ENCODE results near the gene CES1.
"Not testable (repeated sequence)": the region's sequence is repeated elsewhere in the genome, so short reads cannot be mapped to it uniquely, and the experiment has no call there.

Gene CES1

DNA sequence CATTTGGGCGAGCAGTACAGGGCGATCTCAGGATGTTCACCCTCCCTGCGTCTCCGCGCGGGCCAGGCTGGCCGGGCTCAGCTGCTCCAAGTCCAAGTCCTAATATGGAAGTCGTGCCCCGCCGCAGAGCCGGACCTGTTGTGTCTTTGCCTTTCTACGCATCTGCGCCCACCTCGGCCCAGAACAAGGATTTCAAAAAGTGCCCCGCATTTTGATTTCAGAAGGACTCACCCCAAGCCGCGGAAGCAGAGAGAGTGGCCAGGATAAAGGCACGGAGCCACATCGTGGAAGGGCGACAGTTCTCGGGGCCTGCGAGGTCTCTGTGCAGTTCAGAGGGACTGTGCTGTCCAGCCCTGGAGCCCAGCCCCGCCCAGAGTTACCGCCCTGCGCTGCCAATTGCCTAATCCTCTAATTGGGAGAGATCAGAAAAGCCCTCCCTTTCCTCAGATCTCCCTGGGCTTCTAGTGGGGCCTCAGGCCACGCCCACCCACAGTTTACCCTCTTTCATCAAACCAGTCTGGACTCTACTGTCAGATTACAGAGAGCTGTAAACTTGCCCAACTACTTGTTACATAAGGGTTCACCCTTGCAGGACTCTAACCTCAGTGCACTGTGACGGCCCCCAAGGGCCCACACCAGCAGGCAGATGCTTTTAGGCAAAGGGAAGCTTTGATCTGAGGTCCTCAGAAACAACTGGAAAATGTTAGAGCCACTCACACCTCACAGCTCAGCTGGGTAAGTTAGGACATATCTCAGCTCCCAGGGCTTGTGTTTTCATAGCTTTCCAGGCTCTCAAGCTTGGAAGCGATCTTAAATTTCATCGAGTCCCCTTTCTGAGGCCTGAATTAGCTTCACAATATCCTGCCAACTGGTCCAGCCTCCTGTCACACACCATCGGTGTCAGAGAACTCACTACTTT lies at the start of gene CES1:
Gene CES1, minus strand, starts transcription at position 324 of the 919 bp plus-strand sequence. Its CDS starts 41 bp downstream, at position 283.
- DNase-seq: no peak

GRCh38 chr16:55876854-55877253 lies 44.0 kb upstream of the CES1 start:
- DNase-seq: no peak

DNA sequence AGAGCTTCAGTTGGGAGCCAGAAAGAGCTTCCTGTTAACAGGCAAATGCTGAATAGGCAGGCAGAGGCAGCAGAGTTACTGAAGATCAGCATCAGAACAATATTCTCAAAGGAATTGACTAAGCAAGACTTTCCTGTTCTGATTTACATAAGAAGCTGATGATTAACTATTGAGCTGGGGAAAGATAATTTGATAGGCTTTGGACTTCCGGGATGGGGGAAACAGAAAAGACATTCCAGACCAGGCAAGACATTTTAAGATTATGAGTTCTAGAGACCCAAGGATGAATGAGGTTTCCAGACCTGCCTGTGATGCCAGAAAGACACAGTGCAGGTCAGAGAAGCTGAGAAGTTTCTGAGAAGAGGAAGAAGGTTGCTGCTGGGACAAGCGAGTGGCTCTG lies 42.4 kb upstream of the CES1 start, which contains the start of gene CES5A:
Gene CES5A, minus strand, starts transcription at position 101 of the 400 bp plus-strand sequence. CDS start 152 bp downstream, outside the sequence.
- no peak for DNase-seq

DNA sequence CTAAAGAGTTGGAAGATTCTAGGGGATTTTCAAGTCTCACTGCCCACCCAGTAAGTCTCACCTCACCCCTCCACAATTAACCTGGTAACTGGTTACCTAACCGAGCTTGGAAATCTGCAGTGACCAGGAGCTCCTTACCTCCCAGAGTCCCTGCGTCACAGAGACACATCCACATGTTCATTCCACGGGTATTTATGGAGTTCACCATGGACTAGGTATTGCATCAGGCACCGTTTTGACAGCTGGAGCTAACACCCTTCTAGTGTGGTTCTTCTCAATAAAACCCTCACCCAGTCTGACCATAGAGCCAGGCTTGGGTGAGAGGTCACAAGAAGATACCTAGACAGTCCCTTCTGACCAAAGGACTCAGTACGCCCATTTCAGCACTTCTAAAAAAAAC lies 40.2 kb upstream of the CES1 start:
- DNase-seq: no peak

- DNase-seq: no peak
Observed at GRCh38 chr16:55872130-55872529, 39.2 kb upstream of the CES1 start.

GRCh38 chr16:55871411-55872038 lies 38.6 kb upstream of the CES1 start:
- no peak for DNase-seq

DNA sequence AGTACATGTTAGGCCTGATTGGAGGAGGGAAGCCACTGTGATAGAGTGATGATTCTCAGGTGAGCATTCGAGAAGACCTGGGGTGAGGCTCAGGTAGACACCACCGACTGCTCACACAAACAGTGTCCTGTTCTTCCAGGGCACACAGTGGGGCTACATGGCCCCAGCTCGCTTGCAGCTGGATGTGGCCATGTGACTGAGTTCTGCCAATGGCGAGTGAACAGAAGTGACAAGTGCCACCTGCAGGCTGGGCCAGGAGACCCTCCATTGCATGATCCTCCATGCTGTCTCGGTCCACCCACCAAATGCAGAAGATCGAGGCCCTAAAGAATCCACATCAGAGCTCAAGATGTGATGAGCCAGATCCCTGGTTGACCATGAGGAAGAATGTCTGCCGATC lies 36.1 kb upstream of the CES1 start:
- no peak for DNase-seq

DNA sequence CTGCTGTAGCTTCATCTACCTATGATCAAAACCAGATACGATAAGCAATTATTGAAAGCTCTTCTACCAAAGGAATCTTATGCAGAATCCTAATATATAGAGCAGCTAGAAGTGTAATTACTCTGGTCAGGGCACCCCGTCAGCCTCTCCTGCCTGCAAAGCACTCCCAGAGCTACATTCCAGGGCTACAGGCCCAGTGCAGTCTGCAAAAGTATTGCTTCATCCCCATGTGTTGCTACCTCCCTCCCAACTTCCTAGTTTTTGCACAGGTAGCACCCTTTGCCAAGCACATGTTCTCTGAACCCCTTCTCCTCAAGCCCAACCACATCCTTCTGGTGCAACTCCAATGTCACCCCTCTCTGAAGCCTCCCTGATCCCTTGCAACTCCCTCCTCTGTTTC lies 35.2 kb upstream of the CES1 start:
- DNase-seq: no peak

DNA sequence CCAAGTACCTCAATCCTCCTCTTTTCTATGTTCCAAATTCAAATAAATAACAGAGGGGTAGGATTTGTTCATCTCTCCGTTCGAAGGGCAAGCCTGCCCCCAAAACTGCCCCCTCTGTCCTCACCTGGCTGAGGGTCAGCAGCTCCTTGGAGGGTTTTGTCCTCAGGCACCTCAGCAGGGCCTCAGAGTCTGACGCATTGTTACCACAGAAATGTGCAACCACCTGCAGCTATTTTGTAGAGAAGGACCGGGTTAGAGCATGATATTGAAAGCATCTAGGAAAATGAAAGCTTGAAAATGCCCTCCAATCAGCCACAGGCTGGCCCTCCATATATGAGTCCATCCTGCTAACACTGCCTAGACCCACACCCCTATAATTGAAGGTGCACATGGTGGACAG lies 28.4 kb upstream of the CES1 start:
- DNase-seq: no peak

- DNase-seq: not testable (repeated sequence)
Observed at GRCh38 chr16:55857650-55858049, 24.8 kb upstream of the CES1 start.

DNA sequence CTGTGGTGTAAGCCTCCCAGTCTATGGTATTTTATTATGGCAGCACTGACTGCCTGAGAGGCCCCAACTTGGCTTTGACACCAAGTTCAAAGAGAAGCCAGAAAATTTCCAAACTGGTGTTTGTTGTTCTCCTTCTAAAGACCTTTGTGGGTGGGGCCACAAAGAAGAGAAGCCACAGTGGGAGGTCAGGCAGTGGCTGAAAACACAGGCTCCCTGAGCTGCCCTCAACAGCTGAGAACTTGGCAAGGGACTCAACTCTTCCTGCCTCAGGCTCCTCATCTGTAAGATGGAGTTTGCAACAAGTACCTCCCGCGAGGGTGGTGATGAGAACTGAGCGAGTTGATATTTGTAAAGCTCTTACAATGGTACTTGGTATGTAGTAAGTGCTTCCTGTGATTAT lies 24.1 kb upstream of the CES1 start:
- no peak for DNase-seq

DNA sequence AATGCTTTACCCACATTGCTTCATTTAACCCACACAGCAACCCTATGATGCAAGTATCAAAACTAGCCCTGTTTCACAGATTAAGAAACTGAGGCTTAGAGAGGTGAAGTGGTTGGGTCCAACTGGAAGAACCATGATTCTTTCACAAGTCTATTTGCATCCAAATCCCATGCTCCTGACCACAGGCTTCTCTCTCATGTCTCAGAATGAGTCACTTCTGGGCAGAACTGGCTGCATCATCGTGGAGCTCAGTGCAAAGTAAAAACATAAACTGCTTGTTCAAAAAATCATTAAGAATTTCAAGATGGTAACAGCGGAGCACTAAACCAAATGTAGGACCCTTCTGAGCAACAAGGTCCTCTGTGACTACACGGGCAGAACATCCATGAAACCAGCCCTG lies 20.2 kb upstream of the CES1 start:
- no peak for DNase-seq

DNA sequence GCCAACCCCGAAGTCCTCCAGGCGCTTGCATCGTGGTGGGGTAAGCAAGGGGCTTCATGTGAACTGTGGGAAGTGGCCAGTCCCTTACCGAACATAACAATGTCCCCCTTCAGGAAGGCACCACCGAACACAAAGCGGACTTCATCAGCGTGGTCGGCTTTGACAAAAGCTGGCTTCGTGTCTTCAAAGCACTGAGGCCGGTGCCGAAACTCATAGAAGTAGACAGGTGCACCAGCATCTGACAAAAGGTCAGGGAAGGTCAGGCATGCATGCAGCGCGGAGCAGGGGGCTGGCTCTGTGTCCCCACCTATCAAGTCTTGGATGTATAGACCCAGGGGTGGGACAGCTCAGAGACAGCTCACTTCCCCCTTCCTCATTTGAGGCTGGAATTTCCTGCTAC lies 16.6 kb upstream of the CES1 start:
- no peak for DNase-seq

DNA sequence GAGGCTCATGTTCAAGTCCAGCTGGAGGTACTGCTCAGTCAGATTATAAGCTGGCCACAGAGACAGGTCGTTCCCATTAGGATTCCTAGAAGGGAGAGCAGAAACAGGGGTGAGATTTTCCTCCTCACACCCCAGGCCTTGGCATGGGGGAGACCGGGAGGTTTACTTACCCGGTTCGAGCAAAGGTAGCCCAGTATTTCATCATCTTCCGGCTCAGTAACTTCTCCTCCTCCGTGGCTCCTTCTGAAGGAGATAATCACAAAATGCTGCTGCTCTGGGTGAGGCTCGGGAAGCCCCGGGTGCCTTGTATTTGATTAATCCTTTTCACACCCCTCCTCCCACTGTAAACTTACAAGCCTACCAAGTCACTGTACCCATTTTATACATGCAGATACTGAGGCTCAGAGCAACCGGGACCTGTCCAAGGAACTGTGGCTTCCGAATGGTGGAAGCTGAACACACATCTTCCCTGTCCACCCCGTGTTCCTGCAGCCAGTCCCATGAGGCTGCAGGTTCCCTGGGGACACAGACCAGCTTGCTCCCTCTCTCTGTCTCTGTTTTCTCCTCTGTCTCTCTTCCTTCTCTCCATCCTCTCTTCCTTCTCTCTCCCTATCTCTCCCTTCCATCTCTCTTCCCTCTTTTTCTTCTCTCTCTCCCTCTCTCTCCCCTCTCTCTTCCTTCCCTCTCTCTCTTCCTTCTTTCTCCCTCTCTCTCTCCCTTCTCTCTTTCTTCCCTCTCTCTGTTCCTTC lies 13.9 kb upstream of the CES1 start:
- DNase-seq: no peak

DNA sequence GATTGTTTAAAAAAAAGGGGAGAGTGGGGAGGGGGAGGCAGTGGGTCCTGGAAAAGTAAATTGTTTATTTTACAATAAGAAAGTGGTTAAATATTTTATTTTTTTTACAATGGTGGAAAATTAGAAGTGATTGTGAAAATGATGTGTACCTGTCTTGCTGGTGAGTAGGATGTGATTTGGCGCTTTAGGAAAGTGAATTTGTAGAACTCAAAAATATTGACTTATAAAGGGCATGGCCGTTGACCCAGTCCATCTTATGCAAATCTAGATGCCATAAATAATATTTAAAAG lies 10.2 kb upstream of the CES1 start:
- DNase-seq: no peak

GRCh38 chr16:55842369-55843104 lies 9.6 kb upstream of the CES1 start:
- no peak for DNase-seq

DNA sequence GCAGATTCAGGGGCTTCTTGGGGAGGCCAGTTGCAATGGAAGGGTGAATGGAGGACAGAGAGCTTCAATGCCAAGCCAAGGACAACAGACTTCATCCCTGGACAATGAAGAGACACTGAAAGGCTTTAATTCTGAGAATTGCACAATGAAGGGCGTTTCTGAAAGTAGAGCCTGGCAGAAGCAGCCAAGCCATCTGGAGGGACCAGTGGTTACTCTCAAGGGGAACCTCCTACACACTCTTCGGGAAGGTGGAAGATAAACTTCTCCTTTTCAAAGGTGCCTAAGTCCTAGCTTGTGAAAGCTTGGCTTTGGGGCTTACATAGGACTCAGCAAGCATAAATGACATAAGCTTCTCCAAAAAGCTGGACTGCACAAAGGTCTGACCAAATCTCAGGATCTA lies 6.2 kb upstream of the CES1 start:
- DNase-seq: no peak

DNA sequence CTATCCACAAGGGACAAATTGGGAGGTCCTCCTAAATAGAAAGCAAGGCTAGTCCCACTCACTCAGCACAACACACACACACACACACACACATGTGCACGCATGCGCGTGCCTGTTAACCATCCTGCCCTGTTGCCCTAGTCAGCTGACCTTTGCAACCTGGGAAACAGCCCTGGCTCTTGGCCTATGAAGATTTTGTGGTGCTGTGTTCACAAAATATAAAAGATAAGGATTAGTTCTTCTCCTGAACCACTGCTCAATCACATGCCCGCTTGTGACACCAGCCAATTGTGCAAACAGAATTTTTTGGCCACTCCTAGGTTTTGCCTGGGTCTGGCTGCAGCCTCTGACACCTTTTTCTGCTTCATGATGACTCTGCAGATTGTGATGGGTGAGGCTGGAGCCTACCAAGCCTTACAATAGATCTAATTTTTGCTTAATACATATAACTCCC lies 3.3 kb upstream of the CES1 start:
- no peak for DNase-seq

DNA sequence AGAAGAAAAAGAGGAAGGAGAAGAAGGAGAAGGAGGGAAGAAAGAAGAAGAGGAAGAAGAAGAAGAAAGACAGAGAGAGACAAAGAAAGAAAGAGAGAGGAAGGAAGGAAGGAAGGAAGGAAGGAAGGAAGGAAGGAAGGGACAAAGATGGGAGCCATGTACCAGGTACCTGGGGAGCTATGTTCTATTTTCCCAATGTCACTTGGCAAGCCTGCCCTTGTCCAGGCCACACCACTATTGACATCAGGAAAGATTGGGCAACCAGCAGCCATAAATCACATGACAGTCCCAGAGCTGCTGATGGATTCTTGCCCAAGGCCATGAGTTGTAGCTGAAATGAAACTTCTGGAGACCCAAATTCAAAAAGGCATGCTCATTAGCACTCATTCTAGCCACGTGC lies 2.7 kb upstream of the CES1 start:
- DNase-seq: no peak

- not testable (repeated sequence) for DNase-seq
Observed at GRCh38 chr16:55835173-55835572, 2.3 kb upstream of the CES1 start.

DNA sequence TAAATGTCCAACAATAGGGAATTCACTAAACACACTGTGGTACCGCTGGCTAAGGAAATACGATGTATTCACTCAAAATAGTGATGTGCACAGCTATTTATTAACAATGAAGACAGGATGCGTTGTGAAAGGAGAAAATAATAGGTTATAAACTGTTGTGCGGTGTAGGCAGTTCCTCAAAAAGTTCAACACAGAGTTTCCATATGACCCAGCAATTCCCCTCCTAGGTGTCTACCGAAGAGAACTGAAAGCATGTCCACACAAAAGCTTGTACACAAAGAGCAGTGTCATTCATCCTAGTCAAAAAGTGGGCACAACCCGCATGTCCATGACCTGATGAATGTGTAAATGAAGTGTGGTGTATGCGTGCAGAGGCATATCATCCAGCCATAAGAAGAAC lies 1.2 kb upstream of the CES1 start:
- DNase-seq: no peak

GRCh38 chr16:55832425-55832772 lies 497 bp downstream of the CES1 start:
- DNase-seq: no peak

DNA sequence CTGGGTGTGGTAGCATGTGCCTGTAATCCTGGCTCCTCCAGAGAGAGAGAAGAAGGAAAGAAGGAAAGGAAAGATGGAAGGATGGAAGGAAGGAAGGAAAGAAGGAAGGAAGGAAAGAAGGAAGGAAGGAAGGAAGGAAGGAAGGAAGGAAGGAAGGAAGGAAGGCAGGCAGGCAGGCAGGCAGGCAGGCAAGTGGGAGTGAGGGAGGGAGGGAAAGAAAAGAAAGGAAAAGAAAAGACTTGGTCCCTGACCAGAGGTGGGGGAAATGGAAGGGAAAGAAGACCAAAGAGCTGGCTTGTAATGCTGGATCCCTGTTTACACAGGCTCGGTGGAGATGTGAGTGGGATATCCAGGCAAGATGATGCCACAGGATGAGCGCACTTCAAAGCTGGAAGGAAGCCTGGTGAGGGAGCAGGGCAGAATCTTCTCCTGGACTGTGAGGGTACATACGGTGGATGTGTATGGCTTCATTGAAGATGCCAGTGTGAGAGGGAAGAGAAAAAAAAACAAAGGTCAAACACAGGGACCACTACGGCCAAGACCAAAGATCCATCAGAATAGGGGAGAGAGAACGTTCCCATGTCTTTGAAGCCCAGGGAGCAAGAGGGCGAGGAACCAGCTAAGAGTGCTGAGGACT lies 2.1 kb downstream of the CES1 start:
- DNase-seq: no peak

All from NCI-H1436 treated with DMSO at 0.1 percent for 48 hours (cell line).